DND-41 (cell line): ENCODE measurements around the gene HCN4.

Experiments
- EZH2 ChIP-seq: IDR thresholded peaks from 3 replicates; pipeline ENCODE4 v1.6.1; 2012; ENCODE audit warnings: borderline replicate concordance, low read depth, mild to moderate bottlenecking, moderate library complexity, low read length, inconsistent platforms; ENCODE audit not compliant: severe bottlenecking
- TF ChIP-seq, protein P1 (sequence below): IDR thresholded peaks from 2 replicates; pipeline ENCODE4 v1.5.1; 2012; ENCODE audit warnings: borderline replicate concordance, low read length, moderate library complexity, mild to moderate bottlenecking; ENCODE audit not compliant: poor library complexity, severe bottlenecking; ENCODE audit errors: extremely low read depth

DNA sequence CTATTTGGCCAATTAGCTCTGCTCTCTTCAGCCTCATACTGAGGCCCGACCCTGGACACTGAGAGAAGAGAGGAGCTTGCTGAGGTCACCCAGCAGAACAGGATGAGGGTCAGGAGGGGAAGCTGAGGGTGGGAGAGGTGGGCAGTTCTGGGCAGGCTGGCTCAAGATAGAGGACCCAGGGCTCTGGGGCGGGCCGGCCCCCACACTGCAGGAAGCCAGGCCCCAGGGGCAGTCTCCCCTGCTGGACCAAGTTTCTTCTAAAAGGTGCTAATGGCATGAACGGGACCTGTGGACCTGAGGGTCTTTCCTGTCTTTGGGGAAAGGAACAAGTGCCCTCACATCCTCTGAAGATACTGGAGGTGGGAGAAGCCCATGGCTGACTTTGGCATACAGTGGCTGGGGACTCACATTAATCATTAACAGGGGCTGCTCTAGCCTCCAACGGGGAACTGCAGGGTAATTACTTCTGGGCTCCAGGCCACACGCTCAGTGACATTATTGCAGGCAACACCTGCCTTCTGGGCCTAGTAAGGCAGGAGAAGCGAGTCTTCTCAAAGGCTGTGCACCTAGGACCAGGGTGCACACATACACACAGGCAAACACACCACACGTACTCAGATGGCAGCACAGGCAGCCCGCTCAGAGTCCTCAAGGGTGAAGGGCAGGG is 10.6 kb downstream of the HCN4 start:
- TF ChIP-seq, protein P1, sequence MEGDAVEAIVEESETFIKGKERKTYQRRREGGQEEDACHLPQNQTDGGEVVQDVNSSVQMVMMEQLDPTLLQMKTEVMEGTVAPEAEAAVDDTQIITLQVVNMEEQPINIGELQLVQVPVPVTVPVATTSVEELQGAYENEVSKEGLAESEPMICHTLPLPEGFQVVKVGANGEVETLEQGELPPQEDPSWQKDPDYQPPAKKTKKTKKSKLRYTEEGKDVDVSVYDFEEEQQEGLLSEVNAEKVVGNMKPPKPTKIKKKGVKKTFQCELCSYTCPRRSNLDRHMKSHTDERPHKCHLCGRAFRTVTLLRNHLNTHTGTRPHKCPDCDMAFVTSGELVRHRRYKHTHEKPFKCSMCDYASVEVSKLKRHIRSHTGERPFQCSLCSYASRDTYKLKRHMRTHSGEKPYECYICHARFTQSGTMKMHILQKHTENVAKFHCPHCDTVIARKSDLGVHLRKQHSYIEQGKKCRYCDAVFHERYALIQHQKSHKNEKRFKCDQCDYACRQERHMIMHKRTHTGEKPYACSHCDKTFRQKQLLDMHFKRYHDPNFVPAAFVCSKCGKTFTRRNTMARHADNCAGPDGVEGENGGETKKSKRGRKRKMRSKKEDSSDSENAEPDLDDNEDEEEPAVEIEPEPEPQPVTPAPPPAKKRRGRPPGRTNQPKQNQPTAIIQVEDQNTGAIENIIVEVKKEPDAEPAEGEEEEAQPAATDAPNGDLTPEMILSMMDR: no peak
- no peak for TF ChIP-seq EZH2
